Stimulated activated naive B cell treated with anti-CD40 and anti-IgM and Interleukin-4, amounts not matched to agents 10 μg/mL and 1 μg/mL and 100 μg/mL, for 72 hours (primary cell): ENCODE measurements around the gene NEK4.

Experiments
- ATAC-seq, 2 donors: fragments of 150-1000 bp; cut with Tn5 transposase; replicated peaks; 2 replicates each; pipeline ENCODE4 v1.10.0; 2021; ENCODE audit warnings: moderate library complexity in 1 of 2
- DNase-seq: peaks from one replicate; pipeline ENCODE4 v3.0.0; 2021
- H3K27ac Mint-ChIP-seq: one replicate; pipeline ENCODE4 v1.8.0; 2022; ENCODE audit warnings: mild to moderate bottlenecking, mixed read lengths
- H3K27me3 Mint-ChIP-seq, 2 donors: one replicate each; pipeline ENCODE4 v1.8.0; 2022; ENCODE audit warnings: mixed read lengths in 2 of 2
- H3K36me3 Mint-ChIP-seq, 2 donors: one replicate each; pipeline ENCODE4 v1.8.0; 2022; ENCODE audit warnings: mixed read lengths in 2 of 2, mild to moderate bottlenecking in 1 of 2
- H3K4me1 Mint-ChIP-seq, 2 donors: one replicate each; pipeline ENCODE4 v1.8.0; 2022; ENCODE audit warnings: mixed read lengths in 2 of 2, mild to moderate bottlenecking in 1 of 2
- H3K4me3 Mint-ChIP-seq, 2 donors: one replicate each; pipeline ENCODE4 v1.8.0; 2022; ENCODE audit warnings: mild to moderate bottlenecking in 2 of 2, mixed read lengths in 2 of 2, moderate library complexity in 1 of 2
- H3K9me3 Mint-ChIP-seq, 2 donors: one replicate each; pipeline ENCODE4 v1.8.0; 2022; ENCODE audit warnings: mixed read lengths in 2 of 2, mild to moderate bottlenecking in 1 of 2

NEK4 gene

GRCh38 chr3:52721002-52721729 is 49.6 kb downstream of the NEK4 start:
- Mint-ChIP-seq H3K36me3 (peaks cover 31 to 46% of the 10 kb centered on the region in 2 donors), H3K9me3 (peaks cover 2 to 4% of the 10 kb centered on the region in 2 donors), H3K4me3 (no peak overlapping the region), H3K4me1 (peaks cover 12 to 26% of the 10 kb centered on the region in 2 donors), H3K27me3 (no peaks in the 10 kb centered on the region), H3K27ac (peak overlapping the region; percentile 3)
- DNase-seq (no peak), ATAC-seq (peak; percentile 48 to 75)

GRCh38 chr3:52719618-52720017 is 51.1 kb downstream of the NEK4 start:
- peaks cover 29 to 45% of the 10 kb centered on the region in 2 donors for H3K36me3 Mint-ChIP-seq
- DNase-seq (no peak), ATAC-seq (no peak)
- H3K4me3 Mint-ChIP-seq = no peak overlapping the region
- no peak overlapping the region for H3K27ac Mint-ChIP-seq
- peaks cover 2 to 4% of the 10 kb centered on the region in 2 donors for H3K9me3 Mint-ChIP-seq
- peaks cover 12 to 26% of the 10 kb centered on the region in 2 donors for H3K4me1 Mint-ChIP-seq
- H3K27me3 Mint-ChIP-seq = no peaks in the 10 kb centered on the region

DNA sequence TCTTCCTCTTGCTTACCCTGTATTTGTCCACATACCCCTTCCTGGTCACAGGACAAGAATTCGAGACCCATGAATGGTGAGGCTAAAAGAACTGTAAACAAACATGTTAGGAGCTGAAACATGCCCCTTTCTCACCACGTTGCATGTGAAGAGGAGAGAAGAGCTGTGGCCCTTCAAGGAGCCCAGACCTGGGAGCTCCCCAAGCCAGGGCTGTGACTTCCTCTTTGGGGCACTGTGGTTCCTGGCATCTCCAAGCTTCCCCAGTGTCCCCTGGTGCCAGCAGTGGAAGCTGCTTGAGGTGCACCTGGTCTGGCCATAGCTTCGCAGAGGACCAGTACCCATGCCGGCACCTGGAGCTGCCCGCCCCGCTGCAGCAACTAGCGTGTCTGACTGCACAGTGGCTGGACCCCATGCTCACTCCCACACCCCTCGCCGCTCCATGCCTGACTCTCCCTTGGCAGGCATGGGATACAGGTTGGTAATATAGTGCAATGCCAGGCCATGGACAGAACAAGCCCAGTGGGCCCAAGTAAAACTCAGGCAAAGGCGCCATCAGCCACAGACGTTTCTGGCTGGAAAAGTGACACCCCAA is 54.9 kb downstream of the NEK4 start:
- H3K4me3 Mint-ChIP-seq = no peak overlapping the region
- H3K9me3 Mint-ChIP-seq = peaks cover 2 to 4% of the 10 kb centered on the region in 2 donors
- peaks cover 22 to 48% of the 10 kb centered on the region in 2 donors for H3K36me3 Mint-ChIP-seq
- no peak overlapping the region for H3K27ac Mint-ChIP-seq
- H3K27me3 Mint-ChIP-seq = no peaks in the 10 kb centered on the region
- H3K4me1 Mint-ChIP-seq = peaks cover 6 to 8% of the 10 kb centered on the region in 2 donors
- no peak for ATAC-seq
- DNase-seq = no peak

GRCh38 chr3:52714335-52715302 is 56.1 kb downstream of the NEK4 start:
- no peak overlapping the region for H3K4me3 Mint-ChIP-seq
- no peaks in the 10 kb centered on the region for H3K27me3 Mint-ChIP-seq
- H3K4me1 Mint-ChIP-seq = peaks cover 8 to 10% of the 10 kb centered on the region in 2 donors
- DNase-seq (no peak), ATAC-seq (no peak)
- no peak overlapping the region for H3K27ac Mint-ChIP-seq
- peaks cover under 1 to 1% of the 10 kb centered on the region in 2 donors for H3K9me3 Mint-ChIP-seq
- H3K36me3 Mint-ChIP-seq = peaks cover 24 to 48% of the 10 kb centered on the region in 2 donors

DNA sequence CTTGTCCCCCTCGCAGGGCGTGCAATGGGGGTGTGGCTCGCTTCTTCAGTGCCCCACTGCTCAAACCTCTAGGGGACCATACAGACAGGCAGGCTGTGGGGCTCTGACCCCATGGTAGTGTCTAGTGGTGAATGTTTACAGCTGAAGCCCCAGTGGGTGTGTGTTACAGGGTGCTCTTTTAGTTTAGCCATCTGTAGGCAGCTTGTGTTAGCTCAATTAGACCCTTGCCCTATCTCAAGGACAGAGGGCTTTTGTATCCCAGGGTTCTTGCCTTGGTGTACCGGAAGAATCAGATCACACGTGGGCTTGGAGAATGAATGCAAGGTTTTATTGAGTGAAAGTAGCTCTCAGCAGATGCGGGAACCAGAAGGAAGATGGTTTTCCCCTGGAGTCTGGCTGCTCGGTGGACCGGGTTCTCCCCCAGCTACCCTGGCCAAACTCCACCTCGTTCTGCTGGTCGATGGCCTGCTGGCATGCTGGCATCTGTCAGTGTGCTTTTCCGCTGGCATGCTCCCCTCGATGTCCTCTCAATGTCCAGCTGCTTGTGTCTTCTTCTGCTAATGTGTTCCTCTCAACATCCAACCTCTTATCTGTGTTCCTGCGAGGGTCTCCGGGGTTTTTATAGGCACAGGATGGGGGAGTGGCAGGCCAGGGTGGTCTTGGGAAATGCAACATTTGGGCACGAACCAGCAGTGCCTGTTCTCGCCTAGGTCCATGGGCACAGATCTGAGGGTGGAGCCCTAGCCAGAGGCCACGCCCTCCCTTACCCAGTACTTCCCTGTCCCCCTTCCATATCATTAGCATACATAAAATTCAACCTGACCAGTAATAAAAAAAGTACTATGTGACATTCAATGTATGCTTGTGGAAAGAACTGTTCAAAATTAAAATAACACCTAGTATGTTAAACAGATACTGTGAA is 58.2 kb downstream of the NEK4 start:
- peaks cover 11 to 21% of the 10 kb centered on the region in 2 donors for H3K4me1 Mint-ChIP-seq
- no peak for ATAC-seq
- peaks cover 20 to 46% of the 10 kb centered on the region in 2 donors for H3K36me3 Mint-ChIP-seq
- DNase-seq = no peak
- H3K27ac Mint-ChIP-seq = no peak overlapping the region
- no peaks in the 10 kb centered on the region for H3K9me3 Mint-ChIP-seq
- no peak overlapping the region for H3K4me3 Mint-ChIP-seq
- no peaks in the 10 kb centered on the region for H3K27me3 Mint-ChIP-seq

DNA sequence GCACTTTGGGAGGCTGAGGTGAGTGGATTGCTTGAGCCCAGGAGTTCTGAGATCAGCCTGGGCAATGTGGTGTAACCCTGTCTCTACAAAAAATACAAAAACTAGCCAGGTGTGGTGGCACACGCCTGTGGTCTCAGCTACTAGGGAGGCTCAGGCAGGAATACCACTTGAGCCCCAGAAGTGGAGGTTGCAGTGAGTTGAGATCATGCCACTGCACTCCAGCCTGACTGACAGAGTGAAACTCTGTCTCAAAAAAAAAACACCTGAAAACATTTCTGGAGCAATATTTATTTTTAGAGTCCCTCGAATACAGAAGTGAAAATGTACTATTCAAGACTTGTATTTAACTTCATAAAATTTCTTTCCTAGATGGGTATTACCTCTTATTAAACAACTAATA is 60.2 kb downstream of the NEK4 start:
- H3K4me3 Mint-ChIP-seq = no peak overlapping the region
- peaks cover 14 to 31% of the 10 kb centered on the region in 2 donors for H3K4me1 Mint-ChIP-seq
- H3K27me3 Mint-ChIP-seq = no peaks in the 10 kb centered on the region
- peak in 1 of 2 donors; percentile 3 for ATAC-seq
- no peak for DNase-seq
- peaks cover 17 to 34% of the 10 kb centered on the region in 2 donors for H3K36me3 Mint-ChIP-seq
- H3K27ac Mint-ChIP-seq = peak overlapping the region; percentile 65
- H3K9me3 Mint-ChIP-seq = no peaks in the 10 kb centered on the region

DNA sequence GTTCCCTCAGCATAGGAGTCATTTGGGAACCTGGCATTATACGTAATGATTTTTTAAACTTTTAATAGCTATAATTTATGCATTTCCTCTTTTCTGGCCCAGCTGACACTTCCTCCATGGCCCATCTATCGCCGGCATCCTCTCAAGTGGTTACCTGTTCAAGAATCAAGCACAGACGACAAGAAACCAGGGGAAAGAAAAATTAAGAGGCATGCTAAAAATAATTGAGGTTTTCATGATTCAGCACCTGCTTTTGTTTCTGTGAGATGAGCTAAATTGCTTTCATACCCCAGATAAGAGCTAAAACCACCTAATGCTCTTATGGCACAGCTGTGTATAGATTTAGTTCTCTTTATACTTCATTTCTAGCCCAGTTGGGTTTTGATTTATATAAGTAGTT is 63.2 kb downstream of the NEK4 start:
- DNase-seq (no peak), ATAC-seq (no peak)
- H3K27me3 Mint-ChIP-seq = no peaks in the 10 kb centered on the region
- H3K9me3 Mint-ChIP-seq = no peaks in the 10 kb centered on the region
- H3K4me3 Mint-ChIP-seq = peak overlapping the region; percentile 80 to 81
- H3K36me3 Mint-ChIP-seq = peaks cover 20 to 30% of the 10 kb centered on the region in 2 donors
- peak overlapping the region; percentile 83 for H3K27ac Mint-ChIP-seq
- H3K4me1 Mint-ChIP-seq = peaks cover 19 to 48% of the 10 kb centered on the region in 2 donors

DNA sequence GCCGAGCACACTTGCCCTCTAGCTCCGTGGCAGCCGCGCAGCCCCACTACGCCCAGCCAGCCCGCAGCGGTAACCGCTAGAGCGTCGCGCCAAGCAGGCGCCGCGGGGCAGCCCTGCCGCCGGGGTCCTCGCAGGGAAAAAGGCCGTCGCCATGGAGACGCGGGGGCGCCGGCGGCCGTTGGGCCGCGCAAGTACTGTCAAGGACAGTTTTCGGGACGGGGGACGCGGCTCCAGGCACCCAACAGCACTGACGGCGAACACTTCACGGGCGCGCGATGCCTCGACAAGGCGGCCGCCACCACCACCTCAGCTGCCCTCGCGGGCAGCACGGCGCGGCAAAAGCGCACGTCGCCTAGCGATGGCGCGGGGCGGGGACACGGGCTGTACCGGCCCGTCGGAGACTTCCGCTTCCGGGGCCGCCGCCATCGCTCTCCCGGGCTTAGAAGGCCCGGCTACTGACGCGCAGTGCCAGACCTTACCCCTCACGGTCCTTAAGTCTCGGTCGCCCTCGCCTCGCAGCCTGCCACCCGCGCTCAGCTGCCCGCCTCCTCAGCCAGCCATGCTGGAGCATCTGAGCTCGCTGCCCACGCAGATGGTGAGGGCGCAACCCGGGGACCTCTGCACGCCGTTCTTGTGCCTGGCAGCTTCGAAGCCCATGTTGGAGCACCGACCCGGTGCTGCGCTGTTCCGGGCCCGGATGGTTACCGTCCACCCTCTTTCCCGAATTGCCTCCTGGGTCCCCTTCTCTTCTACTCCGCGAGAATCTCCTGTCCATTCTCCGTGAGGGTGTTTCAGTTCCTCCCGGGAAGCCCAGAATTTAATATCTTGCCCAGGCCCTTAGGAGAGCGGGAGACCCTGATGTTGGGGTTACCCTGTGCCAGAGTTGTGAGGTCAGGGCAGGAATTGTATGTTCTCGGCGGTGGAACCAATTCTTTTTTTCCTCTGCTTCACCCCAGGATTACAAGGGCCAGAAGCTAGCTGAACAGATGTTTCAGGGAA is 64.8 kb downstream of the NEK4 start, which contains the start of the genes GLT8D1 and SPCS1:
Gene GLT8D1, minus strand, starts transcription at position 104 of the 999 bp plus-strand sequence. CDS start 5,331 bp downstream, outside the sequence.
Gene SPCS1, plus strand, starts transcription at position 419 of the 999 bp plus-strand sequence. Its CDS starts 141 bp downstream, at position 560.
- H3K27me3 Mint-ChIP-seq = no peaks in the 10 kb centered on the region
- H3K27ac Mint-ChIP-seq = peak within 1 kb of the TSS; percentile 97
- peak; percentile 84 for DNase-seq
- H3K4me1 Mint-ChIP-seq = peaks cover 19 to 48% of the 10 kb centered on the region in 2 donors
- H3K36me3 Mint-ChIP-seq = peaks cover 14 to 22% of the 10 kb centered on the region in 2 donors
- H3K4me3 Mint-ChIP-seq = peak within 1 kb of the TSS; percentile 97 to 98
- peak; percentile 92 to 93 for ATAC-seq
- H3K9me3 Mint-ChIP-seq = no peaks in the 10 kb centered on the region

- Mint-ChIP-seq H3K4me3 (peak overlapping the region; percentile 97 to 98), H3K27me3 (no peaks in the 10 kb centered on the region), H3K9me3 (no peaks in the 10 kb centered on the region), H3K4me1 (peaks cover 17 to 45% of the 10 kb centered on the region in 2 donors), H3K36me3 (peaks cover 14 to 20% of the 10 kb centered on the region in 2 donors), H3K27ac (peak overlapping the region; percentile 94)
- no peak for DNase-seq
- ATAC-seq = peak in 1 of 2 donors; percentile 62
Observed at GRCh38 chr3:52705438-52705687, 65.4 kb downstream of the NEK4 start.

DNA sequence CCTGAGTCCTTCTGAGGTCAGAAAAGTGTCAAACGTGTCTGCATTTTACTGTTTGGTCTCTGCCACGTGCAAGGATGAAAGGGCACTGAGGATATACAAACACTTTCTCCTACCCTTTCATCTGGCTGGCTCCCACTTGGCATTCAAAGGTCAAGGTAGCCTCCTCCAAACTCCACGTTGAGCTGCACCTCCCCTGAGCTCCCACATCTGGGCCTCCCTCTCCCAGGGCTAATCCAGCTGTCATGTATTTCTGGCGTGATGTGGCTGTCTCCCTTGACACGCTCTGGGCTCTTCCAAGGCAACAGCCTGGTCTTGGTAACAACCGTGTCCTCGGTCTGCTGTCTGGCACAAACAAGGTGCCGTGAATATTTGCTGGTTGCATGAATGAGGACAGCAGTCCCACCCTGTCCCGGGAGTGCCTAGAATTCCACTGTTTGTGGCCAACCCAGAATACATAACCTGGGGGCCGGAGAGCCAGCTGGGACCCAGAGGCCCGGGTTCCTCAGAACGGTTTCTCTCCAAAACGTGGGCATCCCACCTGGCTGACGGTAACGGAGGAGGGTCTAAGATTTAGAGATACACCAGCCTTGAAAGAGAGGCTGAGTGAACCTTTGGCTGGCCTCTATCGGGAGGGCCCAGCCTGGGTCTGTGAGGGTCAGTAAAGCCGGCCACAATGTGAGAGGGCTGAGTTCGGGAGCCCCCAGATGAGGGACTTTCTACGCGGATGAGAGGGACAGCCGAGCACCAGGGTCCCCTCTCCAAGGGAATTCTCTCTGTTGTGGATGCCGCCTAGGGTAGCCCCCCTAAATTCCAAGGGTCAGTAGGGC is 65.9 kb downstream of the NEK4 start:
- Mint-ChIP-seq H3K27me3 (no peaks in the 10 kb centered on the region), H3K4me3 (peak overlapping the region; percentile 97 to 98), H3K36me3 (peaks cover 10 to 16% of the 10 kb centered on the region in 2 donors), H3K9me3 (no peaks in the 10 kb centered on the region), H3K27ac (peak overlapping the region; percentile 94), H3K4me1 (peaks cover 15 to 40% of the 10 kb centered on the region in 2 donors)
- peak; percentile 4 to 5 for ATAC-seq
- no peak for DNase-seq

DNA sequence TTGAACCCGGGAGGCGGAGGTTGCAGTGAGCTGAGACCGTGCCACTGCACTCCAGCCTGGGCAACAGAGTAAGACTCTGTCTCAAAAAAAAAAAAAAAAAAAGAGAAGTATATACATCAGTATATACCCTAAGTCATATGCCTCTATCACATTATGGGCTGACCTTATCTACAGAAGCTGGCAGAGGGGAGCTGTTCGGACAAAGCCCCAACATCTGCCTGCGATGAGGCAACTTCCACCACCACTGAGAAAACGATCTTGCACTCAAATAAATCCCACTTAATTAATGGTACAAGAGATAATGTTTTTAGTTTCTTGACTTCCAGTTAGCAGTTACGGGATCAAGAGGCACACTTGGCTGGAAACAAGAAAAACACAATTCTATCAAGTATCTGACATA is 67.4 kb downstream of the NEK4 start:
- DNase-seq (no peak), ATAC-seq (no peak)
- peaks cover 5 to 12% of the 10 kb centered on the region in 2 donors for H3K36me3 Mint-ChIP-seq
- no peaks in the 10 kb centered on the region for H3K9me3 Mint-ChIP-seq
- no peaks in the 10 kb centered on the region for H3K27me3 Mint-ChIP-seq
- peaks cover 12 to 32% of the 10 kb centered on the region in 2 donors for H3K4me1 Mint-ChIP-seq
- H3K27ac Mint-ChIP-seq = no peak overlapping the region
- H3K4me3 Mint-ChIP-seq = no peak overlapping the region

- H3K36me3 Mint-ChIP-seq = peaks cover 20 to 38% of the 10 kb centered on the region in 2 donors
- no peaks in the 10 kb centered on the region for H3K27me3 Mint-ChIP-seq
- no peak for DNase-seq
Observed at GRCh38 chr3:52697632-52697965, 73.1 kb downstream of the NEK4 start.

More at GRCh38 chr3:52697632-52697965, 73.1 kb downstream of the NEK4 start:
- peak overlapping the region; percentile 56 for H3K27ac Mint-ChIP-seq
- no peak overlapping the region for H3K4me3 Mint-ChIP-seq
- H3K4me1 Mint-ChIP-seq = peaks cover 11 to 41% of the 10 kb centered on the region in 2 donors
- ATAC-seq = no peak
- H3K9me3 Mint-ChIP-seq = no peaks in the 10 kb centered on the region
